COLO668 (cell line): ENCODE data around the gene DPYSL4.

ENCODE experiments used
- DNase-seq: peaks from one replicate; lab custom pipeline; 2025; ENCODE audit not compliant: unreplicated experiment; lab: John Stamatoyannopoulos, UW

Gene DPYSL4

DNA sequence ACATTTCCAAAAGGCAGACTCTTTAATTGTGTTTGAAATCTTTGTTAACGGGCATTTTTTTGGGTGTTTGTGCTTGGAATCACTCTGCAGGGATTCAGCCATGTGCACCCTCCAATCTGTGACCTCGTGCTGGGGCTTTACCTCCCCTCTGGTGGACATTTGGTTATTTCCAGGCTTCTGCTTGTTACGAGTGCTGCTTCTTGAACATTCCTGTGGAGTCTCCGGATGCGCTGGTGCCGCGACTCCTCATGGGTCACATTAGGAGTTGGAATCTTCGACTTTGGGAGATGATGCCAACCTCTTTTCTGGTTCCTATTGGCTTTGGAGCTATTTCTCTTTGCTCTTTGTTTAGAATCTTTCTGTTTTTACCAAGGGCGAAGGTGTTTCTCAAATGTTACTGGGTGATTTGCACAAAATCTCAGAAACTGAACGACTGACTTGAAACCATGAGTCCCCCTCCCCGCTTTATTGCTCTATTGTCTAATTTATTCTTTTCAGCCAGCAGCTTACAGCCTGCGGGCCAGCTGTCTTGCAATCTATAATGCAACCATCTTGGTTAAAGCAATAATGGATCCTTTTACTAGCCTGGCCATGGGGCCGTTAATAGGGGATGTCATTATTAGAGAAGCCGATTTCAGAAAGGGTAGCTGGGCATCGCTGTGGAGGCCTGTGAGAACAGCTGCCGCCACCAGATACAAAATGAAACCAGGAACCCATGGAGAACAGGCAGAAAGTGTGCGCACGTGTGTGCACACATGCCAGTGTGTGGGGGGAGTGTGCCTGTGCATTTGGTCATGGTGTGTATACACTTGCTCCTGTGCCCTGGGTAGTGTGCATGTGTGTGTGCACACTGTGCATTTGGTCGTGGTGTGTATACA is 9.9 kb upstream of the DPYSL4 start:
- DNase-seq: no peak

DNA sequence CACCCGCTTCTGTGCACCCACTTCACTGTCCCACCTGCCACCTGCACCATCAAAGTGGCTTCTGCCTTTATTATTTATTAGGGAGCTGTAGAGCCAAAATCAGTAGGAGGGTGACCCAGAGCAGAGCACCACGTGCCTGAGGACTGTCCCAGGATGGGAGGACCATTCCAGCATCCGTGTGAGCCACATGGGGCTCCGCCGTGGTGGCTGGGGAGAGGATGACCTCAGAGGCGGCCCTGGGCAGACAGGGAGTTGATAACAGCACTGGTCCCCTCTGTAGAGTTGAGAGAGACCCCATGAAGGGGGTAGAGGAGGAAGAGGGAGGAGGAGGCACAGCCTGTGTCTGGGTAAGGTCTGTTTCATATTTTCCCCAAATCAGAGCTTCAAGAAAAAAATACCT is 8.7 kb upstream of the DPYSL4 start:
- no peak for DNase-seq

DNA sequence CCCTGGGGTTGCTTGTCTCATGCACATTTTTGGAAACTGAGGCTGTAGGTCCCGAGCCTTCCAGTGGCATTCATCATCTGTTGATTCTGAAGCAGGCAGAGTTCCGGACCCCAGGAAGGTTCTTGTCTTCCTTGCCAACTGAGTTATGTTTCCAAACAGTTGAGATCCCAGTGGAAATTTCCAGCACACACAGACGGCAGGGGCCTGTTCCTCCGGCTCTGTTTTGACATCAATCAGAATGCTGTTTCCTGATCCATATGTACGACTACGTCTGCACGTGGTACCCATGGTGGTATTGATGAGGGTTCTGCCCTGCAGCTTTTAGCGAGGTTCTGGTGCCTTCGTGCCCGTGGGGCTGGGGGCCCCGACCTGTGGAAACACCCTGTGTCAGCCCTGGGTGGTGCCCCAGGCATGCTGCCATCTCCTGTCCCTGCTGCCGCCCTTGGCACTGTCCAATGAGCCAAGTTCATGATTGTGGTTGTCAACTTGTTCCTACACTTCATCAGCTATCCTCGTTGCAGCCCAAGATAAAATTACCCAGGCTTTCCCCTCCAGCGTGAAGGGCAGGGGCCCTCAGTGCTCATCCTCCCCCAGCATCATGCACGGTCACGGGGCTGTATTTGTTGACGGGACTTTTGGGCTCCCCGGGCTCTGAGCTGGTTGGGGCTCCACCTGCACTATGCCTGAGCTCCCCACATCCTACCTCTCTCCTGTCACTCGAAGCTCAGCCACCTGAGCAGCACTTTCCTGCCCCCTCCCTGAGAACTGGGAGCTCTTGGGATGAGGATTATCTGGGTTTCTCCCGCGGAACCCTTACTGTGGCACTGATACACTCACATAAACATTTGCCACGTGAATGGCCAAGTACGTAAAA is 7.8 kb upstream of the DPYSL4 start:
- DNase-seq: no peak

DNA sequence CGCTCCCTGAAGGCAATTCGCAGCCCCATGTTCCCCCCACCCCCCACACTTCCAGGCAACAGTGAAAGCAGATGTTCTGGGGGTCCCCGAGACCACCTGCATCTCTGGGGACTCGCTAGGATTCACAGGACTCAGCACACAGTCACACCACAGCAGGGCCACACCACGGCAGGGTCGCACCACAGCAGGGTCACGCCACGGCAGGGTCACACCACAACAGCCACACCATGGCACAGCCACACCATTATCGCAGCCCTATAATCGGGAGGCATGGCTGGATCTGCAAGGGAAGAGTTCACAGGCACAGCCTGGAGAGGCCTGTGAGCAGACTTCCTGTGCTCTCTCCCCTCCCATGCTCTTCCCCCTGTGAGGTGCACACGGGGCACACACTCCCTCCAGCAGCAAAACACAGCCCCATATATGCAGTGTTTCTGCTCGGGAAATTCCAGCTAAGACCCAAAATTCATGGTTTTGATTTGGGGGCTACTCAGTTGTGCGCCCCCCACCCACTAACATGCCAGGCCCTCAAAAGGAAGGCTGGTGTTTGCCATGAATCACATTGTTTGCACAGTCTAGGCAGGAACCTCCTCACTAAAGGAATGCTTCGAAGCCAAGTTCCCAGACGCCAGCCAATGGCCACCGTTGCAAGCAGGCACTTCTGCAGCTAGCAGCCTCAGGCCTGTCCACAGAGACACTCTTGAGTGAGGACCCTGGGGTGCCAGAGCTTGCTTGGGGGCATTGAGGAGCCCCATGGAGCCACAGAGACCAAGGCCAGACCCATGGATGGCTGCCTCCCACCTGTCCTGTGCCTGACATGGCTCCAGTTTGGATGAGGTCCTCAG is 7.0 kb upstream of the DPYSL4 start:
- no peak for DNase-seq

DNA sequence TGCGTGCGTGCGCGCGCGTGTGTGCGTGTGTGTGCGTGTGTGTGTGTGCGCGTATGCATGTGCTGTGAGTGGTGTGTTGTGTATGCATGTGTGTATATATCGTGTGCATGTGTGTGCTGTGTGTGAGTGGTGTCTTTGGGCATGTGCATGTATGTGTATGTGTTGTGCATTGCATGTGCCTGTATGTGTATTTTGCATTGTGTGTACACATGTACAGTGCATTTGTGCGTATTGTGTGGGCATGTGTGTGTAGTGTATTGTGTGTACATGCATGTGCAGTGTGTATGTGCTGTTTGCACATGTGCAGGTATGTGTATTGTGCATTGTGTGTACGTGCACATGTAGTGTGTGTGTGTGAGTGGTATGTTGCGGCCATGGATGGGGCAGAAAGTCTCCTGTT is 6.0 kb upstream of the DPYSL4 start:
- DNase-seq: no peak

DNA sequence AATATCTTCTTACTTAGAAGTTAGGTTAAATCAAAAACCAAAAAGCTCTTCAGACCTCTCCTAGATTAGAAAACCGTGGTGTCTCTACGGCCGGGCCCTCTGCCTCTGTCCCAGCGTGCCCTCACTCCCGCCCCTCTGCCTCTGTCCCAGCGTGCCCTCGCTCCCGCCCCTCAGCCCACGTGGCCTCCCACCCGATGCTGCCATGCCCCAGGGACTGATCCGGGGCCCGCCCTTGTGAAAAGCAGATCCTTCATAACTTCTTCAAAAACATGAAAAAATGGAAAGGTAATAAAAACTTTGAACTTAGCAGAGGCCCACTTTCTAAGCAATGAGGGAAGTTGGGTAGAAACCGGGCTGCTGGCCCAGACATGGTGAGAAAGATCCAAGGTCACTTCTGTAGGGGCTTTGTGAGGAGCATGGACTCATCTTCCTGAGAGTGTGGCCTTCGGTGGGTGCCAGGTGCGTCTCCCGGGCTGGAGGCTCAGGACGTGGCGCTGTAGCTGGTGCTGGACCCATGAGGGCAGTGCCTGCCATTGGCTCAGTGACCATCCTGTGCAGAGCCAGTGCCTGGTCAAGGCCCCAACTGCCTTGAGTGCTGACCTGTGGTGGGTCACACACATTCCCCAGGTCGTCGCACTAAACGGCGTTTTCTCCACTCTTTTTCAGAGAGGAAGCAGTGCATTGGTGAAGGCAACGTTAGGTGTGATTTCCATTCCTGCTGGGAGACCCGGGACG is 4.9 kb upstream of the DPYSL4 start:
- DNase-seq: no peak

DNA sequence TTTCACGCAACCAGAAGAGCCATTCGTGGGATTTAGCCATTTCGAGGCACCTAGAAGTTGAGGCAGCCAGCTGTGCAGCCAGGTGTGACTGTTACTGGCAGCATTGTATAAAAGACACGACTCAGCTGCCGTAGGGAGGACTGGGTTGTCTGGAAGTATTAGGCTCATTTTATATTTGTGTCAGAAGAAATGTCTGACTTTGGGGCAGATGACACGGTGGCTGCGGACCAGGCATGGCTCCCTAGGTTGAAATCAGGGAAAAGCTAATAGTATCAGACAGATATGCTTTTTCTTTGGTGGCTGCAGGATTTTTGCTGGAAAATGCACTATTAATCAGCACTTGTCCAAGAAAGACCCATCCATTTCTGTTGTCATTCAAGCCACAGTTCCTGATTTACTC is 4.2 kb upstream of the DPYSL4 start:
- DNase-seq: no peak

DNA sequence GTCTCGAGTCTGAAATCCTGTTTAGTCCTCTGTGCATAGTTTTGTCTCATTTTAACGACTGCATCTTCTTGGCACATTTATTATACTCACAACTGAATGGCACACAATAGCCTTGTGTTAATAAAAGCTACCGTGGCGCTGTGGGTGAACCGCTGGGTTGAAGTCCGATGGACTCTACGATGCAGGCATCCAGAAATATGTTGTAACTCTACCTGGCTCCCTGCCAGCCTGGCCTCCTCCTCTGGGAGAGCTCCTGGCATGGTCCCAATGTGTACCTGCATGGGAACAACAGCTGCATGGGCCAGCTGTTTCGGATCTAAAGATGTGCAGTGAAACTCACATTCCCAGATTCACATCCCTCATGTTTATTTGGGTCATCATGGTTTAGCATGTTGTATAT is 3.7 kb upstream of the DPYSL4 start:
- peak; percentile 84 for DNase-seq

DNA sequence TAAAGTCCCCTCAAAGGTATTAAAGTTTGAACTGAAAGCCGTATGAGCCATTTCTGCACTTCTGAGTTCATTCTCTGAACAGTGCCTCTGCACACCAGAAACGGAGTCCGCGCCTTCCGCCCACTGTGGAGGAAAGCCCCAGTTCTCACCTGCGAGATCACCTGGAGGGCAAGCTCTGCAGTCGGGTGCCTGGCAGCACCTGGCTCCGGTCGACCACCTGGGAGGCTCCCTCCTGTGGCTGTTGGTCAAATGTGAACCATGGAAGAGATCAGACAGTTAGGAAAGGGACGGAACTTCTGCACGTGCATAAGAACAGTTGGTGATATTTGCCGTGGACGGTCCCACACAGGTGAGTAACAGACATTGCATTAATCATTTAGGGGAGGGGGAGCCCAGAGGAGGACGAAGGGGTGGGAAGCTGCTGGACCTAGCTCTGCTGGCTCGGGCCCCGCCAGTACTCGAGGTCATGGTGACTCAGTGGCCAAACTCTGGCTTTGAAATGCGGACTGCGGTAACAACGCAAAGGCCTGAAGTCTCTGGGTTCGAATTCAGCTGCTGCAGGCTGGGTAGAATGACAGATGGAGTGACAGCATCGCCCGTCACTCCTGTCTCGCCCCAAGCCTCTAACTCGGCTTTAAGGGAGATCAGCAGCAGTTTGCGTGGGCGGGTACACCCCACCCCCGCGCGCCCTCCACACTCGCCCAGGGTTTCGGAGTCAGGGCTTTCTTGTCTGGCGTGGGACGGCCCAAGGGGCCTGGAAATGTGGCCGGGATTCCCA is 1.7 kb upstream of the DPYSL4 start:
- peak; percentile 15 for DNase-seq

DNA sequence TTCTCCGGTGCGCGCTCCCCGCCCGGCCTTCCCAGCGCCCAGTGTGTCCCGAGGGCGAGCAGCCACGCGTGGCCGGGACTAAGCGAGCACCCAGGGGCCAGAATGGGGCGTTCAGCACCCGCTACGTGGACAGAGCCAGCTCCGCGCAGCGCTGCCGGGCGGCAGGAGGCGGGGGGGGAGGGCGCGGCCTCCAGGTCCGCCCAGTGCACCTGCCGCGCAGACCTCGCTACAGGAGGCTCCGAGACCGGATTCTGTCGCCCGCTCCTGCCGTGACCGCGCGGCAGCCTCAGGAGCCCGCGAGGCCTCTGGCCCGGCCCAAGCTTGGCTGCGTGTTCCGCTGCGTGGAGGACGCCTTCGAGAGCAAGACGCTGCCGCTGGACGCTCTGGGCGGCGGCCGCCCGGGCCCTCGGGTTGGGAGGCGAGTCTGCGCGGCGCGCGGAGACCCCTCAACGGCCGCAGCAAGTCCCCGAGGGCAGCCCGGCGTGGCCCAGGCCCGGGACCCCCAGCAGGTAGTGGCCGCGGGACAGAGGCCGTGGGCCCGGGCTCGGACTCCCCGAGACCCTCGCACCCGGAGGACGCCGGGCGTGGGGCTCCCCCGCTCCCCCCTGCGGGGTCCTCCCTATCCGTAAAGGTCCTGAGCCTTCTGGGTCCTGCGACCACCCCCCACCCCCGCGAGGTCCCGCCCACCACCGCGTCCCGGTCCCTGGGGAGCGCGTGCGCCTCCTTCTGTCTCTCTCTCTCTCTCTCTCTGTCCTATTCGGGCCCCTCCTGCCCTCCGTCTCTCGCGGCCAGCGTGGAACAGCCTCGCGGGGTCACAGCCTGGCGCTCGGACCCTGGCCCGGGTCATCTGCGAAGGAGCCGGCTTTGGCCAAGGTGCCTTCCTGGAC is 904 bp upstream of the DPYSL4 start:
- peak; percentile 77 for DNase-seq

DNA sequence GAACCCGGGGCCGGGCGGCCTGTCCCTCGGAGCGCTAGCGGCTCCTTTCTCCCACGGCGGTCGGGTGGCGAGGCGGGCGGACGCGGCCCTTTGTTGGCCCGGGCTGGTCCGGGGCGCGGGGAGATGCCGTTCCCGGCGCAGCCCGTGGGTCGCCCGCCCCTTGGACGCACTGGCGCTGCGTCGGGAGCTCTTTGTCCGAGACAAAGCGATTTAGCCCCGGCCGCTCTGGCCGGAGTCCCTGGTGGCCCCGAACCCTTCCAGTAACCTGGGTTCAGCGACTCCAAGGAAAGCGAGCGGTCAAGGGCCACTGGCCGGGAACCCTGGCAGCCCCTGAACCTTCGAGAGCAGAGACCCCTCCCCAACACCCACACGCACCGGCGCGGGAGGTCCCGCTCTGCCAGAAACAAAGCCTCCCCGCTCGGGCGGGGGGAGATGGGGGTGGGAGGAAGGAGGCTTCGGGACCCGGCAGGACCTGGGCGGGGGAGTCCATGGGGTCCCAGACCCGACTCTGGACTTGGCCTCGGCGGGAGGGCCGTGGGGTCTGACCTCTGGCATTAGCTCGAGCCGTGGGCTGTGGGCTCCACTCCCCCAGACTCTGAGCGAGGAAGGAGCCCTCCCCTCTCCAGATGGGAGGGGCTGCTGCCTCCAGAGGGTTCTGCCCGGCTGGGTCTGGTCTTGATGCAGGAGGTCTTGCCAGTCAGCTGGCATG is 836 bp downstream of the DPYSL4 start:
- peak; percentile 22 for DNase-seq

DNA sequence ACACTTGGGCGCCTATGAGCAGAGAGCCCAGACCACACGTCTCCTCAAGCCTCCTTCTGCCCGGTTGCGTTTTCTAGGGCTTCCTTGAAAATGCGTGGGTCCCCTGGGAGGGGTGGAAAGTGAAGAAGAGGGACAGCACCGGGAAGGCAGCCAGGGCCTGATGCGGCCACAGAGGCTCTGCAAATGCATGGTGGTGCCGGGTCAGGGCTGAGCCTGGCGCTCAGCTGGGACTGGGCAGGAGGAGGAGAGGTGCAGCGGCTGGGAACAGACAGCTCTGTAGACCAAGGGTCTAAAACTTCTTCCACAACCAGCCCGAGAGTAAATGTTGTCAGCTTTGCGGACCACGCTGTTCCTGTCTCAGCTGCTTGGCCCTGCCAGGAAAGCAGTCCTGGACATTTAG is 1.6 kb downstream of the DPYSL4 start:
- DNase-seq: no peak

DNA sequence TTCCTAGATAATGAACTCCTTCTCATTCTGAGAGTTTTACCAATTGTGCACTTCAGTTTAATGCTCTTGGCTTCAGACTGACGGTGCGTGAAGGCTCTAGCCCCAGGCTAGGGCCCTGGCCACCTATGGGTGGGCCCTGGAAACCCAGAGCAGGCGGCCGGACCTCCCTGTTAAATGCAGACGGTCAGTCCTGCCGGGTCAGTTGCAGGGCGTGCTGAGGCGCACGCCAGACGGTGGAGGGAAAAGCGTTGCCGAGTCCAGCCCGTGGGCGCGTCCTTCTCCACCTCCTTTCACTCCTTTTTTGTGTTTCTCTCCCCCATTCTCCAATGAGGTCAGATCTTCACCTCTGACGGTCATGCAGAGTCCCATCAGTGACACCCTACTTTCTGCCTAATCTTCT is 2.3 kb downstream of the DPYSL4 start:
- DNase-seq: no peak

DNA sequence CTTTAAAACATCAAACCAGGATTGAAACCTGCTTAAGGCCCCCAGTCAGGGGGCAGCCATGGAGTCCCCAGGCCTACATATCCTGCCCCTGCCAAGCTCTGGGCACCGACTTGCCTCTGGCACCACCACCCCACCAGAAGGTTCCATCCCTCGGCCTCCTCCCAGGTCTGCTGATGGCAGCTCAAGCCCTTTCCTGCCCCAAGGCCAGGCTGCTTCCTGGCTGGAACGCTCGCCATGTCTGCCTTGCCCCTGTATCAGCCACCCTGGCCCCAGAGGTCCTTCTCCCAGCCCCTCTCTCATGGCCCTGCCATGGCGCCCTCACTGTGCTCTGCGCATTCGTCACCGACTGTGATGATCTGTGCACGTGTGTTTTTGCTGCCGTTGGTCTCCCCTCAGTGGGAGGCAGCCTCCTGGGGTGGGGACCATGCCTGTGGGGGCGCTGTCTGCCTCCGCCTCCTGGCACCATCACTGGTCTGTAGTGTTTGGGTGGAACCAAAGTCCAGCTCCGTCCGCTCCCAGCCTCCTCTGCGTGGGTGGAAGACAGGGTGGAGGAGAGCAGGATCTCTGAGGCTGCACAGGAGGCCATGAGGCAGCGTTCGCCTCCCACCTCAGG is 3.2 kb downstream of the DPYSL4 start:
- no peak for DNase-seq

DNA sequence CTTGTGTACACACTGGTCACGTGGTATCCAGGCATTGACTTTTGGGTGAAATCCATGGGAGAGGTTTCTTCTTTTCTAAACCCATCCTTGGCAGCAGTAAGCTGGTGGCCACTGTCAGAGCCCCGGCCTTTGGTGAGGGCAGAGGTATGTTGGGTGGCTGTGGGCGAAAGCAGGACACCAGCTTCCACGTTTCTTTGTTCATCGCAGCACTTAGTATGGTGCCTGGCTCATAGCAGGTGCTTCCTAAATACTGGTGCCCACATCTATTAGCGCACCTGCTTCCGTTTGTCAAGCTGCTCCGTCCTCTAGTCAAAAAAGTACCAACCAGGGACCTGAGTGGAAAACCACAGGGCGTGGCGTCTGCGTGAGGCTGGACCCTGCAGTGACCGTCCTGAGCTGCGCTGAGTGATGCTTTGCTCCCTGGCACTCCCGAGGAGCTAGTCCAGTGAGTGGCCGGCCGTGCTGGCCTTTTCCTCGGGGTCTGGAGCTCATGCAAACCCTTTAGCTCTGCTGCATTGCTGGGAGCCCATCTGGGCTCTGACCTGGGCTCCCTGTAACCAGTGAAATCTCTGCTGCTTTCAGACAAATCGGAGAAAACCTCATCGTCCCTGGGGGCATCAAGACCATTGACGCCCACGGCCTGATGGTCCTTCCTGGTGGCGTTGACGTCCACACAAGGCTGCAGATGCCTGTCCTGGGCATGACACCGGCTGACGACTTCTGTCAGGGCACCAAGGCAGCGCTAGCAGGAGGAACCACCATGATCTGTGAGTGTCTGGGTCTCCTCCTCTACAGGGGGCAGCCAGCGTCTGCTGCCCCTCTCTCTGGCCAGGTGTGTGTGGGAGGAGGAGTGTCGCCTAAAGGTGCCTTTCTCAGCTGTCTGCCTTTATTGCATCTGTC is 5.6 kb downstream of the DPYSL4 start:
- DNase-seq: peak; percentile 6

DNA sequence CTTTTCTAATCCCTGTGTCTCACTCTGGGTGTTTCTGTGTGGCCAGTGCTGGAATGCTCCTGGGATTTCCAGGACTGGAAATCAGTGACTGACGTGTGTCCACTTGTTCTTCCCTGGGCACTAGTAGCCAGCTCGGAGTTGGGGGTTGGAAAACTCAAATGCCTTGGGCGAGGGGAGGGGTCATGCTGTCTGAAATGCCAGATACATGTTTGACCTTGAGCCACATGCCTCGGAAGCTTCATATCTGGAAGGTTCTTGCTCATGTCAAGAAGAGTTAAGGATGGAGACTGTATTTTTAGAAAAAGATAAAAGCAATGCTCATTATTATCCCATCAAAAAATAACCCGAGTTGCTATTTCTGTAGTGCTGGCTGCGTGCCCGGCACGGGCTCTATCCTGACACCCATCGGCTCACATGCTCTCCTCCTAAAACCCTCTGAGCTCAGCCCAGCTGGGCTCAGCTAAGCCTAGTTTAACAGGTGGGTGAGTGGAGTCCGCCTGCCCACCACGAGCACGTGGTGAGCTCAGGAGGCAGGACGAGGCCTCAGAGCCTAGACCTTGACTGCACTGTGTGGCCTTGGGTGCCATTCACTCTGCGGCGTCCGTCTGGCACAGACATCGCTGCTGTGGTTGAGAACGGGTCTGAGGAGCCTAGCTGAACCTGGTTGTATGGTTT is 6.4 kb downstream of the DPYSL4 start:
- DNase-seq: no peak
